K562 (cell line): ENCODE measurements around the gene PLEKHA6. TPM values are rescaled to one million over a fixed set of nuclear protein-coding genes. Genes with fewer than 3 reads are reported as not detected.
A peak's percentile ranks its signal among the peaks of the same experiment; 100 is the strongest.

Experiments
- CAMTA2 ChIP-seq: fragments of 250-450 bp; sonication (Bioruptor Pico); conservative IDR thresholded peaks from 2 replicates; pipeline ENCODE4 v1.5.1; 2022
- CEBPZ ChIP-seq: fragments of 150-350 bp; IDR thresholded peaks from 2 replicates; pipeline ENCODE4 v1.6.1; 2014; ENCODE audit warnings: low read depth, mild to moderate bottlenecking, low read length, borderline replicate concordance
- HDAC2 ChIP-seq: fragments of 450-650 bp; IDR thresholded peaks from 2 replicates; pipeline ENCODE4 v1.6.1; 2016; ENCODE audit warnings: mild to moderate bottlenecking
- HES1 ChIP-seq: fragments of 450-650 bp; IDR thresholded peaks from 2 replicates; pipeline ENCODE4 v1.6.1; 2016; ENCODE audit warnings: low read depth, mild to moderate bottlenecking, moderate library complexity
- NRF1 ChIP-seq, 2 experiments: fragments of 450-650 bp; IDR thresholded peaks in 1 of 2; conservative IDR thresholded peaks in 1 of 2; 2 replicates each; pipeline ENCODE4 v1.6.1; 2014; ENCODE audit warnings: mild to moderate bottlenecking in 2 of 2
- SOX6 ChIP-seq: fragments of 450-650 bp; IDR thresholded peaks from 2 replicates; pipeline ENCODE4 v1.6.1; 2014; ENCODE audit warnings: mild to moderate bottlenecking
- THRAP3 ChIP-seq: fragments of 450-650 bp; IDR thresholded peaks from 2 replicates; pipeline ENCODE4 v1.6.1; 2016; ENCODE audit warnings: mild to moderate bottlenecking, inconsistent platforms, borderline replicate concordance
- U2AF2 ChIP-seq: fragments of 200-400 bp; formaldehyde crosslinking; optimal IDR thresholded peaks from 2 replicates; pipeline ENCODE3; 2017; ENCODE audit warnings: low read depth, mild to moderate bottlenecking, low read length
- ZNF347 ChIP-seq: fragments of 450-650 bp; formaldehyde crosslinking; IDR thresholded peaks from 2 replicates; pipeline ENCODE4 v1.4.0; 2020; ENCODE audit warnings: low read depth, mild to moderate bottlenecking, moderate library complexity
- ZNF696 ChIP-seq: fragments of 250-450 bp; sonication (Bioruptor Pico); conservative IDR thresholded peaks from 2 replicates; pipeline ENCODE4 v1.4.0; 2020; ENCODE audit warnings: mild to moderate bottlenecking, moderate library complexity
- ZNF79 ChIP-seq: fragments of 250-450 bp; sonication (Bioruptor Pico); IDR thresholded peaks from 2 replicates; pipeline ENCODE4 v1.4.0; 2020; ENCODE audit warnings: low read depth, mild to moderate bottlenecking, moderate library complexity
- ZZZ3 ChIP-seq: fragments of 450-650 bp; IDR thresholded peaks from 2 replicates; pipeline ENCODE4 v1.6.1; 2016; ENCODE audit warnings: antibody characterized with exemption, mild to moderate bottlenecking, moderate library complexity
- polyA plus RNA-seq, 8 experiments: library from polyadenylated mRNA; depleted of rRNA in 4 of 8; stranded (reverse) in 5 of 8; unstranded in 3 of 8; fragments of >200 nt; fragmentation: Nextera tagmentation in 2 of 8; fragmentation: Illumina TruSeq in 1 of 8; extraction: Ambion mirVana in 2 of 8; extraction: Trizol in 1 of 8; gene quantifications; 2 replicates each; pipeline versions ENCODE4 v1.2.1 to v1.2.3, GENCODE V29; 2011 to 2014; ENCODE audit warnings: inconsistent platforms in 1 of 8, missing spikeins in 1 of 8
- total RNA-seq, 7 experiments: library from RNA; depleted of rRNA in 6 of 7; stranded (reverse); fragments of >200 nt in 6 of 7; fragmentation: Illumina TruSeq in 2 of 7; extraction: Trizol in 2 of 7; gene quantifications; 2 replicates each; pipeline versions ENCODE4 v1.2.1 to v1.2.3, GENCODE V29; 2011 to 2021; ENCODE audit warnings: low replicate concordance in 1 of 7

The PLEKHA6 gene
- total and polyA plus RNA-seq, 9 of the 15 experiments (the other 6 are each of a cell fraction or from before 2014, with no cell fraction given), result under 0.01 to 0.33 (median 0.01) TPM; not detected in 4

GRCh38 chr1:204213668-204214662 is 145.8 kb downstream of the PLEKHA6 start, which contains the start of gene GOLT1A (continued):
- no peak for TF ChIP-seq CEBPZ
- no peak for TF ChIP-seq ZNF696
- no peak for TF ChIP-seq THRAP3
- no peak for TF ChIP-seq CAMTA2 (CRISPR knock-in tag)
- no peak for TF ChIP-seq ZNF79 (CRISPR knock-in tag)
- no peak for TF ChIP-seq ZZZ3
- TF ChIP-seq HES1, result no peak
- TF ChIP-seq HDAC2, result 0 out of 2 replicates have a peak, but pooled peaks have one; percentile 26
- no peak for TF ChIP-seq ZNF347 (CRISPR knock-in tag)
- peak; percentile 78 to 81 for TF ChIP-seq NRF1 (conservative IDR thresholded peaks at IDR 0.05 in 1 of 2, IDR thresholded peaks at IDR 0.05 in 1 of 2)
- 0 out of 2 replicates have a peak, but pooled peaks have one; percentile 13 for TF ChIP-seq SOX6
- no peak for TF ChIP-seq U2AF2
